HG02981 (cell line): ENCODE results near the gene ZMYND10.
A peak's percentile ranks its signal among the peaks of the same experiment; 100 is the strongest.

Source experiments
- ATAC-seq: cut with Tn5 transposase; IDR thresholded peaks from one replicate; pipeline ENCODE4 v1.9.1; 2021; ENCODE audit warnings: mild to moderate bottlenecking, moderate library complexity; ENCODE audit not compliant: unreplicated experiment

The ZMYND10 gene

GRCh38 chr3:50371133-50371685 is 25.7 kb upstream of the ZMYND10 start:
- no peak for ATAC-seq

GRCh38 chr3:50370594-50370993 is 25.1 kb upstream of the ZMYND10 start:
- no peak for ATAC-seq

DNA sequence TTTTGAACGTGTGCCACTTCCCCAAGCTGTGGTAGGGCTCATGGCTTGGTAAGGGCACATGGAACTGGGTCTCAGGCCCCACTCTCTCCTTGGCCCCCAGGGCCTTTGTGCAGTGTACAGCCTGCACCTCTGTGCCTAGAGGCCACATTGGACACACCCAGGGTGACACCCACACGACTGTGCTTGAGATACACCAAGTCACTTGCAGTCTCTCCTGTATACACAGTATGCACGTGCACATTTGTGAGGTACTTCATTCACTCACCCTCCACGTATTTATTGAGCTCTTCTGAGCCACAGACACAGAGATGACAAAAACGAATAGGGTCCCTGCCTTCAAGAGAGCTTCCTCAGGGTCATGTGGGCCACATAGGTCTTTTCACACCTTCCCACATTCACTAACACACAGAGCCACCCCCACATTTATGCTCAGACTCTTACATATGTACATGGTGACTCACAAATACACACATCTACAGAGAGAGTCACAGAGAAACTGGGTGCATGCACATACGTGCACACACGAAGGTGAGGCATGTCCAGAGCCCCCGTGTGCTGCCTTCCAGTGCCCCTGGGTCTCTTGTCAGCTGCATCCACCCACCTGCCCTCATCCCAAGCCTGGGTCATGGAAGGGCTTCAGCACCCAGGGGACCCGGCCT is 23.6 kb upstream of the ZMYND10 start:
- no peak for ATAC-seq

DNA sequence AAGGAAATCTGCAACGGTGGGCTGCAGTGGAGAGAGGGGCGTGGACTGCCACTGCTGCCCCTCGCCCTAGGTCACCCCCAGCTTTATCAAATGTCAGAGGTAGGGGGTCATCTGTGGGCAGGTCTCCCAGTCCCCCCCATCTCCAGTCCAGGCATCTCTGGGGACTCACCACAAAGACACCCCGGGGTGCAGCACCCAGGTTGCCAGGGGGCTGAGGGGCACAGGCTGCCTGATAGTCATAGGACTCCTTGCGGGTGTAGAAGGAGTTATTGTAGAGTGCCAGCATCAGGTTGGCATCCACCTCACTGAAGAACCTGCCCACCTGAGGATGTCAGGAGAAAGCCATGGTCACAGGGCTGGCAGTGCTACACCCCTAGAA is 20.3 kb upstream of the ZMYND10 start:
- no peak for ATAC-seq

- ATAC-seq: peak; percentile 89
Measured at GRCh38 chr3:50365080-50365841, 19.7 kb upstream of the ZMYND10 start.

DNA sequence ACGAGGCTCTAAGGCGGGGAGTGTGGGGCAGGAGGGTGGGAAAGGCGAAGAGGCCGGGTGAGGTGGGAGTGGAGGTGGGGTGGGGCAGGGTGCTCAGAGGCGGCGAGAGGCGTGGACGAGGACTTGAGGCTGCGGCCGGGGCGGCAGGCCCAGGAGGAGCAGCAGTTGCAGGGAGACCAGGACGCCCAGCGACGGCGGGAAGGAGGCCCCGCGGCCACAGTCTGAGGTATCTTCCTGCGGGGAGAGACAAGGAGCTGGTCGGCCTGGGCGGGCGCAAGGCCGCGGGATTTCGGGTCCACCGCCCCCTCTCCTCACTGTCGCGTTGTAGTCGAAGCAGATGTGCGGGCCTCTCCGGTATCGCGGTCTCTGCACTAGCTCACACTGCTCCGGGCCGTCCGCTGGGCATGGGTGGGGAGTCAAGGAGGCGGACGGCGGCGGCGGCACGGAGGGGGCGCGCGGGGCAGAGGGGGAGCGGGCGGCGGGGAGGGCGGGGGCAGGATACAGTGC is 19.1 kb upstream of the ZMYND10 start:
- ATAC-seq: no peak

DNA sequence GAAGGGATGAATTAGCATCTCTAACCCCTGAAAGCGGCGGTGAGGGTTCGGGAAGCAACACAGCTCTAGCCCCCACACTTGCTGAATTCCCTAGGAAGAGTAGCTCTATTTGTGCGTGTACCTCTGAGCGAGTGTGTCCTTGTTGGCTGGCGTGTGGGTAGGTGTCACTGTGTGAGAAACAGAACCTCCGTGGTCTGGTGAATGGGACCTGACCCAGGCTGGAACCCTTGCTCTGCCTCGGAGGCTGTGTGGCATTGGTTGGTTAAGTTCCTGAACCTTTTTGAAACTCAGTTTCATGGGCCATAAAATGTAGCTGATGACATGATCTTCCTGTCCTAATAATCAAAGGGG is 14.2 kb upstream of the ZMYND10 start:
- no peak for ATAC-seq

DNA sequence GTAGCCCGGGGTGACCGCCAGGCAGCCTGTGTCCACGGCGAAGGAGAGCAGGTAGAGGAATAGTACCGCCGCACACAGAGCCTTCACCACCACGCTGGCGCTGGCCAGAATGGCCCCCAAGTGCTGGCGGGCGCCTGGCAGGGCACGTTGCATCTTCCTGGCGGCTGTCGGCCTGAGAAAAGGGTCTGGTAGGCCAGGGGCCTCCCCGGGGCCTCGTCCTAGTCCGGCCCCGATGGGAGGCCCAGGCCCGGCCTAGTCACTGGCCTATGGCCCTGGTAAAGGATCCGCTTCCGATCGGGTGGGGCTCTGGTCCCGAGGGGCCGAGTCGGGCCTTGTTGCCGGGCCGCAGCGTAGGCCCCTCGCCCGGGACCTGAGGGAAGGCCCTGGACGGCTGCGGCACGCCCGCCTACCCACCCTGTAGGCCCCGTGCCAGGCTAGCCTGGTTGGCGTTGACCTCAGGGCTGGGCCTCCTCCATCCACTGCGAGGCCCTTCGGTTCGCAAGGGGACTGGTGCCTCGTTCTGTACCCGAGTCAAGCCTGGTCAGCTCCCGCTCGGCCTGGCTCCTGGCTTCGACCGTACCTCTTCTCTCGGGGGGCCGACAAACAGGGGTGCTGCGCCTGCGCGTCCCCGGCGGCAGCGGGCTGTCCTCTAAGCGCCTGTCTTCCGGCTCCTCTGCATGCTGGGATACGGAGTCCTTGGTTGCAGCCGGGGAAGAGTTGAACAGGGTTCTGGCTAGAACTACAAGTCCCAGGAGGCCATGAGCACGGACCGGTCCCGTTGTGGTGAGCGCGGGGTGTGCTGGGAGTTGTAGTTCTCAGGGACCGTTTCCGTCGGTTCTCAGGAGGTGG is 13.6 kb upstream of the ZMYND10 start, which contains the start of gene TMEM115:
Gene TMEM115, minus strand, starts transcription at position 611 of the 849 bp plus-strand sequence. Its CDS starts 458 bp downstream, at position 153.
- peak; percentile 100 for ATAC-seq

DNA sequence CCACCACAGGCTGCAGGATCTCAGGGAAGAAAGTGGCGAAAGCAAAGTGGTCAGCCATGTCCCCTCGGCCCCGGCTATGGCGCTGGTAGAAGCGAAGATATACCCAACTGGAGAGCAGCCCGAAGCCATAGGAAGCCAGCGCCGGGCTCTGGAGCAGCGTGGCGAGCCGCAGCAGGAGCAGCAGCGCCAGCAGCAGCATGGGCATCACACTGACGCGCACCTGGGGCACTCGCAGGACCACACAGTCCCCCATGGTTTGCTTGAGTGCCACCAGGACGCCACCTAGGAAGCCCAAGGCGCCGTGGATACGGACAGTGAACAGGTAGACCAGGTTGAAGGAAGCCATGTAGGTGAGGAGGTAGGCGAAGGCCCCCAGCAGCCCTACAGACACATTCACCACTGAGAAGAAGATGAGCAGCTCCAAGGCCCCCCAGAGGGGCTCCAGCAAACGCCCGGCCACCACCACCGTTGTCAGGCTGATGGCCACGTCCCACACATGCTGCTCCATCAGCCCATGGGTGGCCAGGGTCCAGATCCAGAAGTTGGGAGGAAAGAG is 12.9 kb upstream of the ZMYND10 start:
- ATAC-seq: no peak

- ATAC-seq: no peak
Measured at GRCh38 chr3:50357481-50357880, 11.9 kb upstream of the ZMYND10 start.

DNA sequence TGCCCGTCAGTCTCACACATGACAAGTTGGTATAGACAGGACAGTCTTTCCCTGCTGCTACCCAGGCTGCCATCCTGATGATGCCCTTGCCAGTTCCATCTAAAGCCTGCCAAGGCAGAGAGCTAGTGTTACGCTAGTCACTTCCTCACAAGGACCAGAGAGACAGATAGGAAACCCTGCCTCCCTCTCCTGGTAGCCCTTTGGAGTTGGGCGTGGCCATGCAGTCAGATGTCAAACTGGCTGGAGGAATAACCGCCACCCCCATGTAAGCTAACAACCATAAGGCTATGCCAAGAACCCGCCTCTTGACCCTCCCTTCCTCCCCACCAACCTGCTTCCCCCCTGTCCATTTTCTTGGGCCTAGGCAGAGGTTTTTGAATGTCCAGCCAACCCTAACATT is 11.0 kb upstream of the ZMYND10 start:
- ATAC-seq: no peak

- ATAC-seq: no peak
Measured at GRCh38 chr3:50355829-50356552, 10.5 kb upstream of the ZMYND10 start.

GRCh38 chr3:50354850-50355249 is 9.3 kb upstream of the ZMYND10 start:
- no peak for ATAC-seq

DNA sequence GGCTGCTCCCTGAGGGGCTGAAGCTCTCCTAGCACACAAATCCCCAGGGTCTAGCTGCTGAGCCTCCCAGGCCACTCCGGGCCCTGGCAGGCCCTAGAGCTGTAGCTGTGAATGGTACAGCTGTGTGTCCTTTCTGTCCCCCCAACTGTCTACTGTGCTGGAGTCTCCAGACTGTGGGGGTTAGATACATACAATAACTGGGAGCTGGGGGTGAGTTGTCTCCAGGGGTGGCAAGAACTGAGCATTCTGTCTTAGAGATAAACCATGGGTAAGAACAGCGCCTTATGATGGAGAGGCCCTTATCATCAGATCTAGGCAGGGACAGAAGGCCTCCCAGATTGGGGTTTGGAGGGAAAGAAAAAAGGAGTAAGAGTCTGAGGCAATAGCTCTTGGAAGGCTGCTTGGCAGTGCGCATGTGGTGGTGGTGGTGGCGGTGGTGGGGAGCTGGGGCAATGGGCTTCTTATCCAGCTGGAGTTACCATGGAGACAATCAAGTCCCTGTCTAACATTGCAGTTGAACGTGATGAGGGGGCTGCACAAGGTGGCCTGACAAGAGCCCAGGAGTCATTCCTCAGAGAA is 8.7 kb upstream of the ZMYND10 start:
- ATAC-seq: no peak

GRCh38 chr3:50353245-50354004 is 7.9 kb upstream of the ZMYND10 start:
- no peak for ATAC-seq

DNA sequence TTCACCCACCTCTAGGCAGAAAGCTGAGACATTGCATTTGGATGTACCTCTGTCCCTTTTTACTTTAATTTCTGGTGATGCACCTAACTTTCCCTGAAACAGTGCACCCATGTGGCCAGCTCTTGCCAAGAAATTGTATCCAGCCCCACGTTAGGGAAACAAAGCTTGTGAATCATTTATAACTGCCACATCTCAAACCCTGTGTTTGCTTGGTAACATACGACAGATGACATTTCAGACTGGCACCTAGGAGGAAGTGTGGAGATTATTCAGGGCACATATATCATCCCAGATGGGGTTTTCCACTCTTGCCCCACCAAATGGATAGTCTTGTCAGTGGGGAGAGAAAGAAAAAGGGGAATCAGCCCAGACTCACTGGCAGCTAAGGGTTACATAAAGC is 7.2 kb upstream of the ZMYND10 start:
- ATAC-seq: no peak

DNA sequence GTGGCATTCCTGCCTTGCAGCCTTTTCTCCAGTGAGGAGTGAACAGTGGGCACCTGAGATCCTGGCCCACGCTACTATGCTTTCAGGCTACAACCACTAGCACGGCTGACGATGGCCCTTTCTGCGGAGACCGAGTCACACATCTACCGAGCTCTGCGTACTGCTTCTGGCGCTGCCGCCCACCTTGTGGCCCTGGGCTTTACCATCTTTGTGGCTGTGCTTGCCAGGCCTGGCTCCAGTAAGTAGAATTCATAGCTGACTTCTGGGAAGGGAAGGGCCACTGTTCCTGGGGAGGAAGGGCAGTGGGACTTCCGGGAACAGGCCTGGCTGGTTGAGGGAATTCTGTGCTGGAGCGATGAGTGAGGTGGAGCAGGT is 5.8 kb upstream of the ZMYND10 start:
- ATAC-seq: no peak

- ATAC-seq: peak; percentile 82
Measured at GRCh38 chr3:50350527-50351322, 5.2 kb upstream of the ZMYND10 start, which contains the start of the genes CYB561D2 and NPRL2. Gene CYB561D2, plus strand, starts transcription at chr3:50350862. Its CDS starts 572 bp downstream, at chr3:50351434. Gene NPRL2, minus strand, starts transcription at chr3:50350775. Its CDS starts 123 bp downstream, at chr3:50350652.
